PC-3 (cell line): ENCODE measurements around the gene KLHL21.

Experiments used
- EZH2 ChIP-seq: fragments of 300-600 bp; sonication (generic); IDR thresholded peaks from one replicate; pipeline ENCODE4 v1.6.1; 2017; ENCODE audit warnings: antibody characterized with exemption, mild to moderate bottlenecking, low read length; ENCODE audit not compliant: unreplicated experiment
- TF ChIP-seq, protein P1 (sequence below): fragments of 300-600 bp; sonication (generic); conservative IDR thresholded peaks from 2 replicates; pipeline ENCODE4 v1.5.1; 2017; ENCODE audit warnings: antibody characterized with exemption, low read depth, mild to moderate bottlenecking, low read length

GRCh38 chr1:6557597-6557996 lies 45.1 kb downstream of the KLHL21 start:
- TF ChIP-seq, protein P1, sequence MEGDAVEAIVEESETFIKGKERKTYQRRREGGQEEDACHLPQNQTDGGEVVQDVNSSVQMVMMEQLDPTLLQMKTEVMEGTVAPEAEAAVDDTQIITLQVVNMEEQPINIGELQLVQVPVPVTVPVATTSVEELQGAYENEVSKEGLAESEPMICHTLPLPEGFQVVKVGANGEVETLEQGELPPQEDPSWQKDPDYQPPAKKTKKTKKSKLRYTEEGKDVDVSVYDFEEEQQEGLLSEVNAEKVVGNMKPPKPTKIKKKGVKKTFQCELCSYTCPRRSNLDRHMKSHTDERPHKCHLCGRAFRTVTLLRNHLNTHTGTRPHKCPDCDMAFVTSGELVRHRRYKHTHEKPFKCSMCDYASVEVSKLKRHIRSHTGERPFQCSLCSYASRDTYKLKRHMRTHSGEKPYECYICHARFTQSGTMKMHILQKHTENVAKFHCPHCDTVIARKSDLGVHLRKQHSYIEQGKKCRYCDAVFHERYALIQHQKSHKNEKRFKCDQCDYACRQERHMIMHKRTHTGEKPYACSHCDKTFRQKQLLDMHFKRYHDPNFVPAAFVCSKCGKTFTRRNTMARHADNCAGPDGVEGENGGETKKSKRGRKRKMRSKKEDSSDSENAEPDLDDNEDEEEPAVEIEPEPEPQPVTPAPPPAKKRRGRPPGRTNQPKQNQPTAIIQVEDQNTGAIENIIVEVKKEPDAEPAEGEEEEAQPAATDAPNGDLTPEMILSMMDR: no peak
- TF ChIP-seq EZH2: no peak
